Chondrocyte (in vitro differentiated cells): ENCODE results near the gene CCNYL1. TPM values are rescaled to one million over a fixed set of nuclear protein-coding genes. Genes with fewer than 3 reads are reported as not detected.
"Not testable (repeated sequence)": the region's sequence is repeated elsewhere in the genome, so short reads cannot be mapped to it uniquely, and the experiment has no call there.

ENCODE experiments used
- DNase-seq: peaks from one replicate; pipeline ENCODE4 v3.0.0; 2021; ENCODE audit warnings: mixed read lengths, low spot score
- H3K27ac Mint-ChIP-seq: one replicate; pipeline ENCODE4 v1.8.0; 2021; ENCODE audit warnings: mild to moderate bottlenecking, moderate library complexity, mixed read lengths; ENCODE audit not compliant: unreplicated experiment
- H3K27me3 Mint-ChIP-seq: 2 replicates; pipeline ENCODE4 v1.8.0; 2021; ENCODE audit warnings: low read depth, mixed read lengths
- H3K36me3 Mint-ChIP-seq: 2 replicates; pipeline ENCODE4 v1.8.0; 2021; ENCODE audit warnings: low read depth, mixed read lengths
- H3K4me1 Mint-ChIP-seq: 2 replicates; pipeline ENCODE4 v1.8.0; 2021; ENCODE audit warnings: low read depth, mild to moderate bottlenecking, mixed read lengths
- H3K4me3 Mint-ChIP-seq: one replicate; pipeline ENCODE4 v1.8.0; 2021; ENCODE audit warnings: mild to moderate bottlenecking, moderate library complexity, mixed read lengths; ENCODE audit not compliant: unreplicated experiment
- H3K9me3 Mint-ChIP-seq: 2 replicates; pipeline ENCODE4 v1.8.0; 2021; ENCODE audit warnings: low read depth, mixed read lengths
- CTCF ChIP-seq: fragments of 200-600 bp; sonication (generic); IDR thresholded peaks from 2 replicates; pipeline ENCODE4 v1.5.0; 2021; ENCODE audit warnings: antibody characterized with exemption, mild to moderate bottlenecking, moderate library complexity
- total RNA-seq: library from RNA; stranded (reverse); gene quantifications from 3 replicates; pipeline ENCODE4 v1.2.1, GENCODE V29; 2021

CCNYL1 gene
- total RNA-seq, 1 donor from 2014 or later, result 25.3 TPM

- no peak for TF ChIP-seq CTCF
- no peak overlapping the region for H3K4me3 Mint-ChIP-seq
- H3K9me3 Mint-ChIP-seq, result no peaks in the 10 kb centered on the region
- no peak overlapping the region for H3K27ac Mint-ChIP-seq
- DNase-seq, result no peak
- peaks cover 13% of the 10 kb centered on the region for H3K36me3 Mint-ChIP-seq
- peaks cover 3% of the 10 kb centered on the region for H3K4me1 Mint-ChIP-seq
- no peaks in the 10 kb centered on the region for H3K27me3 Mint-ChIP-seq
Observed at GRCh38 chr2:207754498-207755383, 43.3 kb downstream of the CCNYL1 start.

GRCh38 chr2:207758025-207758424, 46.6 kb downstream of the CCNYL1 start:
- Mint-ChIP-seq H3K4me1 (no peaks in the 10 kb centered on the region), H3K4me3 (no peak overlapping the region), H3K27ac (no peak overlapping the region), H3K27me3 (no peaks in the 10 kb centered on the region), H3K36me3 (peaks cover 4% of the 10 kb centered on the region), H3K9me3 (no peaks in the 10 kb centered on the region)
- no peak for DNase-seq
- TF ChIP-seq CTCF, result no peak

GRCh38 chr2:207759890-207760289, 48.5 kb downstream of the CCNYL1 start:
- Mint-ChIP-seq H3K4me1 (no peaks in the 10 kb centered on the region), H3K27me3 (peaks cover 6% of the 10 kb centered on the region), H3K27ac (no peak overlapping the region), H3K4me3 (no peak overlapping the region), H3K9me3 (no peaks in the 10 kb centered on the region), H3K36me3 (peaks cover 3% of the 10 kb centered on the region)
- no peak for DNase-seq
- no peak for TF ChIP-seq CTCF

- H3K4me3 Mint-ChIP-seq, result no peak overlapping the region
- no peaks in the 10 kb centered on the region for H3K9me3 Mint-ChIP-seq
- H3K36me3 Mint-ChIP-seq, result peaks cover 2% of the 10 kb centered on the region
- no peak for TF ChIP-seq CTCF
- H3K4me1 Mint-ChIP-seq, result no peaks in the 10 kb centered on the region
- DNase-seq, result no peak
- no peak overlapping the region for H3K27ac Mint-ChIP-seq
- peaks cover 10% of the 10 kb centered on the region for H3K27me3 Mint-ChIP-seq
Observed at GRCh38 chr2:207760453-207760852, 49.0 kb downstream of the CCNYL1 start.

- H3K9me3 Mint-ChIP-seq, H3K4me3 Mint-ChIP-seq, DNase-seq, H3K27ac Mint-ChIP-seq, H3K4me1 Mint-ChIP-seq, H3K36me3 Mint-ChIP-seq: not testable (repeated sequence)
- H3K27me3 Mint-ChIP-seq, result peaks cover 15% of the 10 kb centered on the region
Observed at GRCh38 chr2:207761426-207761825, 50.0 kb downstream of the CCNYL1 start.

- Mint-ChIP-seq H3K4me3 (no peak overlapping the region), H3K27me3 (peaks cover 17% of the 10 kb centered on the region), H3K4me1 (peaks cover 7% of the 10 kb centered on the region), H3K36me3 (peaks cover 2% of the 10 kb centered on the region), H3K27ac (no peak overlapping the region), H3K9me3 (no peaks in the 10 kb centered on the region)
- DNase-seq, result no peak
- no peak for TF ChIP-seq CTCF
Observed at GRCh38 chr2:207762146-207762545, 50.7 kb downstream of the CCNYL1 start.
